Islet of Langerhans (tissue), 1 donor: ENCODE data around the gene RNF149.

Experiments used
- FAIRE-seq: peaks from one replicate; lab custom pipeline; 2011; peaks lifted over from hg19 to GRCh38; lab: Jason Lieb, UNC

The RNF149 gene

GRCh38 chr2:101231240-101231639 lies 77.3 kb downstream of the RNF149 start:
- FAIRE-seq, result no peak

- FAIRE-seq, result no peak
Measured at GRCh38 chr2:101230541-101231001, 77.9 kb downstream of the RNF149 start.
